Effector memory CD4-positive, alpha-beta T cell (primary cell): ENCODE results near the gene KIAA1755.
"Not testable (repeated sequence)": the region's sequence is repeated elsewhere in the genome, so short reads cannot be mapped to it uniquely, and the experiment has no call there.

Experiments
- DNase-seq, 3 donors: peaks; one replicate each; pipeline ENCODE4 v3.0.0-alpha.2; 2020
- H3K27ac ChIP-seq: 2 replicates; pipeline ENCODE4 v1.7.0; 2013; ENCODE audit warnings: mild to moderate bottlenecking, low read length, moderate library complexity; ENCODE audit not compliant: insufficient read depth, poor library complexity, severe bottlenecking
- H3K27me3 ChIP-seq: replicated peaks from 2 replicates; pipeline ENCODE4 v1.7.0; 2013; ENCODE audit warnings: mild to moderate bottlenecking, low read length; ENCODE audit not compliant: insufficient read depth, control insufficient read depth, poor library complexity, severe bottlenecking
- H3K36me3 ChIP-seq: 2 replicates; pipeline ENCODE4 v1.7.0; 2013; ENCODE audit warnings: mild to moderate bottlenecking, low read length, moderate library complexity; ENCODE audit not compliant: control insufficient read depth, insufficient read depth
- H3K4me1 ChIP-seq: 2 replicates; pipeline ENCODE4 v1.7.0; 2013; ENCODE audit warnings: low read length, mild to moderate bottlenecking; ENCODE audit not compliant: control insufficient read depth, insufficient read depth, poor library complexity, severe bottlenecking
- H3K4me3 ChIP-seq: 2 replicates; pipeline ENCODE4 v1.7.0; 2013; ENCODE audit warnings: low read length, low read depth, mild to moderate bottlenecking; ENCODE audit not compliant: insufficient read depth, poor library complexity, severe bottlenecking
- H3K9me3 ChIP-seq: 2 replicates; pipeline ENCODE4 v1.7.0; 2013; ENCODE audit warnings: mild to moderate bottlenecking, low read length, moderate library complexity; ENCODE audit not compliant: control insufficient read depth

KIAA1755 gene

DNA sequence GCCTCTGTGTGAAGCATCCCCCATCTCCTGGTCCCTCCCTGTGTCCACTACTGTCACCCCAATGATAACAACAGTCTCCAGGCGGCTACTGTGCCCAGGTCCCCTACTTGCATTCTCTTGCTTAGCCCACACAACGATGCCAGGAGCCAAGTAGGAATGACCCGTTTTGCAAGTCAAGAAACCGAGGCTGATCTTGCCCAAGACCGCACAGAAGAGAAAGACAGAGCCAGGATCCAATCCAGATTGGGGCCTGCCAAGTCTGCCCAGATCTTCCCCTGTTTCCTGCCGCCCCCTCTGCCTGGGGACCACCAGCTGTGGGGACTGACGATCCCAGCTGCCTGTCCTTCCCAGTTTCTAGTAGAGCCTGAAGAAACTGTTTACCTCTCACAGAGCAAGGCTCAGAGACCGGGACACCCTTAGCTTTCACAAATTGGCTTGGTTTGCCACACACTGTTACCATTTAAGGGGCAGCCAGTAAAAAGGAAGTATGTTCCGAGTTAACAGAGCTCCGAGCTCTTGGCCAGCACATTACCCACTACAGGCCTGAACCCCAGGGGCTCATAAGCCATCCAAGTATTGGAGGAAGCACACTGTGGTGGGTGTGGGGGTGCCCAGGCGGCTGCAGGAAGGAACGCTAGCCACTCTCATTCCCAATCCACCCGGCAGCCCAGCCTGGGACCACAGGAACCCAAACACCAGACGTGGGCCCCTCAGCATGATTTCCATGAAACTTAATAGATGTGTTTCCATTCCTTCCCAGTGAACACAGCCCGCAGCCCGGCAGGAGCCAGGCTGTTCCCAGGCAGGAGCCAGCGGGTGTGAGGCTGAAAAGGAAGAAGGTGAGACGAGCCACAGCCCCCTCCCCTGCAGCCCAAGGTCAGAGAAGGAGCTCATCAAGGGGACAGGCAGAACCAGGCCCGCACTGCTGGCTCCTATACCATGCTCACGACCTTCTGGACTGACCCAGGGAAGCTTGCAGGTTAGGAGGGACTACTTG, 7.9 kb downstream of the KIAA1755 start:
- no peaks in the 10 kb centered on the region for H3K36me3 ChIP-seq
- H3K27me3 ChIP-seq, result no peaks in the 10 kb centered on the region
- H3K9me3 ChIP-seq, result no peaks in the 10 kb centered on the region
- no peak overlapping the region for H3K27ac ChIP-seq
- H3K4me1 ChIP-seq, result no peaks in the 10 kb centered on the region
- DNase-seq, result no peak
- no peak overlapping the region for H3K4me3 ChIP-seq

DNA sequence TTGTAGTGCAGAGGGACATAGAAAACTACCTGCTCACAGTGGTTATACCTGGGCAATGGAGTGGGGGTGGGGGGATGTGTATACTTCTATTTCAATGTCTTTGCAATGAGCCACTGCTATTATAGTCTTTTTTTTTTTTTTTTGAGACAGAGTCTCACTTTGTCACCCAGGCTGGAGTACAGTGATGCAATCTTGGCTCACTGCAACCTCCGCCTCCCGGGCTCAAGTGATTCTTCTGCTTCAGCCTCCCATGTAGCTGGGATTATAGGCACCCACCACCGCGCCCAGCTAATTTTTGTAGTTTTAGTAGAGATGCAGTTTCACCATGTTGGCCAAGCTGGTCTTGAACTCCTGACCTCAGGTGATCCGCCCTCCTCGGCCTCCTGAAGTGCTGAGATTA, 9.1 kb downstream of the KIAA1755 start:
- H3K9me3 ChIP-seq, DNase-seq, H3K27me3 ChIP-seq, H3K4me3 ChIP-seq, H3K4me1 ChIP-seq, H3K36me3 ChIP-seq, H3K27ac ChIP-seq: not testable (repeated sequence)

DNA sequence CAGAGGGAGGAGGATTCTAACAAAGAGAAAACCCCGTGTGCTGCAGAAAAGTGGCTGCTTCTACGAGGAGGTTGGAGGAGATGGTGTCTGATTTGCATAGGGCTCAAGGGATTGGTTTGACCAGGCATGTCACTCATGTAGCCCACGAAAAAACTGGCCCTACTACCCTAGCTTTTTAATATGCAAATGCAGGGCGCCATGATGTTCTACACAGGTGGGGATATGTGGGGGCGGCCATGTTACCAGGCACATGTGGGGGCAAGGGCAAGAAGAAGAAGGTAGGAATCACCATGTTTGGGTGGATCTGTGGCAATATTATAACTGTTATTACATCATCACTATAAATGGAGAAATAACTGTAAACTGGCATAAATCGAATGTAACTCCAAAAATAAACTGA, 9.9 kb downstream of the KIAA1755 start:
- Histone ChIP-seq H3K27me3 (no peaks in the 10 kb centered on the region), H3K4me3 (no peak overlapping the region), H3K36me3 (no peaks in the 10 kb centered on the region), H3K27ac (no peak overlapping the region), H3K4me1 (no peaks in the 10 kb centered on the region), H3K9me3 (no peaks in the 10 kb centered on the region)
- DNase-seq, result no peak

DNA sequence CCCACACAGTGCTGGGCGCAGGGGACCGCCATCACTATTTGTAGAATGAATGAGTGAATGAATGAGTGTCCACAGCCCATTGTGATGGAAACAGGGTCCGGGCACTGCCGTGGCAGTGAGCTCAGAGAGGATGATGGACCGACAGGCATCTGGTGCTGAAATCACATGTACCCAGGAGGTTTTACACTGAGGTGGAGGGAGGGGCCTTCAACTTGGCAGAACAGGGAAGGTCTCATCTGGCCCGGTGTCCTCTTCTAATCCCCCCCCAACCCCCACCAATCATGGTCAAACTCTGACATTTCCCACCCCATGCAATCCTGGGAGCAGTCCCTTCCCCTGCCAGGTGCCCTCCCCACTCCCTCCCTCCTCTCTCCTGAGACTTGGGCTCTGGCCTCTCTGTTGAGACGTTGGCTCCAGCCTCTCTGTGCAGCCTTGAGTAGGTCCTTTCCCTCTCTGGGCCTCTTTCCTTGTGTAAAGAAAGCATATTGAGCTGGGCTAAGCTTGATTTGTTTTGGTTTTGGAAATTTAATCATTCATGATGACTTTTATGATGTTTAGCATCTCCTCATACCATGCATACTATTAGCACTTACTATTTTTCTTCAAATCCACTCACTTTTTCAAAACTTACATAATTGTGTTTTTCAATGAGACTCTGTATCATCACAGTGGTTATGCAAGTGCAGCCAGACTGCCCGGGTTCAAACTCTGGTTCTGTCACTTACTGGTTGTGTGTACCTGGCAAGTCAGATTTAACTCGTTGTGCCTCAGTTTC, 10.8 kb downstream of the KIAA1755 start:
- no peak for DNase-seq
- Histone ChIP-seq H3K9me3 (no peaks in the 10 kb centered on the region), H3K36me3 (no peaks in the 10 kb centered on the region), H3K4me3 (no peak overlapping the region), H3K27ac (no peak overlapping the region), H3K27me3 (no peaks in the 10 kb centered on the region), H3K4me1 (no peaks in the 10 kb centered on the region)

DNA sequence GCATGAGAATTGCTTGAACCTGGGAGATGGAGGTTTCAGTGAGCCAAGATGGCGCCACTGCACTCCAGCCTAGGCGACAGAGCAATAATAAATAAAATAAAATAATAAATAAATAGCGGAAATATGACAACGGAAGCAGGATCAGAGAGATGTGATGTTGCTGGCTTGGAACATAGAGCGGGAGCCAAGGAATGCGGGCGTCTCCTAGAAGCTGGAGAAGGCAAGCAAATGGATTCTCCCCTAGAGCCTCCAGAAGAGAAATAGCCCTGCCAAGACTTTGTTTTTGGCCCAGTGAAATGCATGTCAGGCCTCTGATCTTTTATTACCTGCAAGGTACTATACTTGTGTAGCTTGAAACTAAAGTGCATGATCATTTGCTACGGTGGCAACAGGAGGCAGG, 12.4 kb downstream of the KIAA1755 start:
- no peaks in the 10 kb centered on the region for H3K27me3 ChIP-seq
- no peaks in the 10 kb centered on the region for H3K36me3 ChIP-seq
- no peak overlapping the region for H3K27ac ChIP-seq
- DNase-seq, result no peak
- no peaks in the 10 kb centered on the region for H3K9me3 ChIP-seq
- no peak overlapping the region for H3K4me3 ChIP-seq
- no peaks in the 10 kb centered on the region for H3K4me1 ChIP-seq

DNA sequence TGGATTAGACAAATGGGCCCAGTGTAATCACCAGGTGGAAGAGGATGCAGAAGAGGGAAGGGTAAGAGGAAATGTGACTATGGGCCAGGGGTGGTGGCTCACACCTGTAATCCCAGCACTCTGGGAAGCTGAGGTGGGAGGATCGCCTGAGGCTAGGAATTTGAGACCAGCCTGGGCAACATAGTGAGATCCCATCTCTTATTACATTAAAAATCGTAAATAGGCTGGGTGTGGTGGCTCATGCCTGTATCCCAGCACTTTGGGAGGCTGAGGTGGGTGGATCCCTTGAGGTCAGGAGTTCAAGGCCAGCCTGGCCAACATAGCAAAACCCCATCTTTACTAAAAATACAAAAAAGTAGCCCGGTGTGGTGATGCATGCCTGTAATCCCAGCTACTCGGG, 12.8 kb downstream of the KIAA1755 start:
- not testable (repeated sequence) for H3K4me3 ChIP-seq, H3K36me3 ChIP-seq

DNA sequence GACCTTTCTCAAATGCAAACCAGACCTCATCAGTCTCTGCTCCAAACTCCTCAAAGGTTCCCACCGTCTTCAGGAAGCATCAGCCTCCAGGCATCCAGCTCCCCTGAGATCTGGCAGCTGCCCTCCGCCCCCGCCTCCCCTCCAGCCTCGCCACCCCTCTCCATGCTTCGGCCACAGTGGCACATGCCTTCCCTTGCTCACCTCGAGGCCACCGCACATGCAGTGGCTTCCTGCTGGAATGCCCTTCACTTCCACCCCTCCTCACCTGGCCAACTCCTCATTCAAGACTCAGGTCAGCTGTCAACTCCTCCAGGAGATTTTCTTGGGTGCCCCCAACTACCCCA, 13.4 kb downstream of the KIAA1755 start:
- Histone ChIP-seq H3K27me3 (no peaks in the 10 kb centered on the region), H3K27ac (no peak overlapping the region), H3K36me3 (no peaks in the 10 kb centered on the region), H3K9me3 (no peaks in the 10 kb centered on the region), H3K4me1 (no peaks in the 10 kb centered on the region), H3K4me3 (no peak overlapping the region)
- no peak for DNase-seq

More for the DNA sequence above, 12.8 kb downstream of the KIAA1755 start:
- not testable (repeated sequence) for H3K27me3 ChIP-seq, H3K27ac ChIP-seq, DNase-seq, H3K9me3 ChIP-seq, H3K4me1 ChIP-seq

DNA sequence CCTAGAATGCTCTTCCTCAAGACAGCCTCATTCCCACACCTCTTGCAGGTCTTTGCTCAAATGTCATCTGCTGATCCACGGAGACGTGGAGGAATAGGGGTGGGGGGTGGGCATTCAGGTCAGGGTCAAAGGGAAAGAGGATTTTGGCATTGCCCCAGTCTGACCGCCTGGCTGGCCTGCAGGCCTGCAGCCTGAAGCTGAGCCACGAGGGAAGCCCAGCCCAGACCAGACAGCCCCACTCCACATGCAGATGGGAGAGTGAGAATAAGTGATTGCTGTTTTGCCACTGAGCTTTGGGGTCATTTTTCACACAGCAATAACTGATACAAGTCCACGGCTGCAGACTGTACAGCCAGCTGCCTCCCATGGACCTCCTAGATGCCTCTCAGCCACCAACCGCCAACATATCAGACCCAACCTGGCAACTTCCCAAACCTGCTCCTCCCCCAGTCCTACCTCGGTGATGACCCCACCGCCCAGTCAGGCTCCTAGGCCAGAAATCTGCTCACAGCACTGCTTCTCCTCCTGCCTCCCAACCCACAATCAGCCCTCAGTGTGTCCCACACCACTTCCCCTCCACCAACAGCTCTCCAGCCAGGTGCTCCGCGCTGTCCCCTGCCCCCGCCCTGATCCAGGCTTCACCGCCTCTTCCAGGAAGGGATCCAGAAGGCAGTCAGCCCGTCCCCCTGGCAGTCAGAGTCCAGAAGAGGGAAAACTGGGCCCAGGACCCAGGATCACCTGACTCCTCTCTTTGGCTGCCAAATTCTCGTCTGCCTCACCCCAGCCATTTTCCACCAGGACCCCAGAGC, 14.0 kb downstream of the KIAA1755 start:
- Histone ChIP-seq H3K27ac (no peak overlapping the region), H3K27me3 (no peaks in the 10 kb centered on the region), H3K4me3 (no peak overlapping the region), H3K9me3 (peaks cover 6% of the 10 kb centered on the region), H3K36me3 (no peaks in the 10 kb centered on the region), H3K4me1 (no peaks in the 10 kb centered on the region)
- no peak for DNase-seq

DNA sequence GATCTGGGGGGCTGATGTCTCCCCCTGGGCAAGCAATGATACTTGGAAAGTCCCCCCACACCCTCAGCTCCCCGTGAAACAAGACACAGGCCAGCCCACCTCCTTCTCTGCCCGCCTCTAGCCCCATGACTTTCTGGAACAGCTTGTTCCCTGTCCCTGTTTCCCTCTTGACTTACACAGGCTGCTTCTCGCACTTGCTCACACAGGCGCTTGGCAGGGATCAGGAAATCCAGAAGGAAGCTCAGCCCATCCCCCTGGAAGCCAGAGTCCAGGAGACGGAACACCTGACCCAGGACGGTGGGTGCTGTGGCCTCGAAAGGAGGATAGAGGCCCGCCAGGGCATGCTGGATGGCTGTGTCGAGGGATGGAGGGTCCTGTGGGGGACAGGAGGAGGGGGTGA, 14.8 kb downstream of the KIAA1755 start:
- H3K27ac ChIP-seq, result no peak overlapping the region
- H3K9me3 ChIP-seq, result peaks cover 11% of the 10 kb centered on the region
- no peak for DNase-seq
- no peaks in the 10 kb centered on the region for H3K27me3 ChIP-seq
- no peaks in the 10 kb centered on the region for H3K36me3 ChIP-seq
- no peaks in the 10 kb centered on the region for H3K4me1 ChIP-seq
- no peak overlapping the region for H3K4me3 ChIP-seq
